Epidermal melanocyte (primary cell): ENCODE measurements around the gene PRICKLE1.

Experiments
- DNase-seq: peaks from one replicate; pipeline ENCODE4 v3.0.0; 2011; ENCODE audit warnings: low spot score; ENCODE audit not compliant: insufficient read length

PRICKLE1 gene

GRCh38 chr12:42588524-42589464 lies 752 bp downstream of the PRICKLE1 start:
- DNase-seq = no peak

DNA sequence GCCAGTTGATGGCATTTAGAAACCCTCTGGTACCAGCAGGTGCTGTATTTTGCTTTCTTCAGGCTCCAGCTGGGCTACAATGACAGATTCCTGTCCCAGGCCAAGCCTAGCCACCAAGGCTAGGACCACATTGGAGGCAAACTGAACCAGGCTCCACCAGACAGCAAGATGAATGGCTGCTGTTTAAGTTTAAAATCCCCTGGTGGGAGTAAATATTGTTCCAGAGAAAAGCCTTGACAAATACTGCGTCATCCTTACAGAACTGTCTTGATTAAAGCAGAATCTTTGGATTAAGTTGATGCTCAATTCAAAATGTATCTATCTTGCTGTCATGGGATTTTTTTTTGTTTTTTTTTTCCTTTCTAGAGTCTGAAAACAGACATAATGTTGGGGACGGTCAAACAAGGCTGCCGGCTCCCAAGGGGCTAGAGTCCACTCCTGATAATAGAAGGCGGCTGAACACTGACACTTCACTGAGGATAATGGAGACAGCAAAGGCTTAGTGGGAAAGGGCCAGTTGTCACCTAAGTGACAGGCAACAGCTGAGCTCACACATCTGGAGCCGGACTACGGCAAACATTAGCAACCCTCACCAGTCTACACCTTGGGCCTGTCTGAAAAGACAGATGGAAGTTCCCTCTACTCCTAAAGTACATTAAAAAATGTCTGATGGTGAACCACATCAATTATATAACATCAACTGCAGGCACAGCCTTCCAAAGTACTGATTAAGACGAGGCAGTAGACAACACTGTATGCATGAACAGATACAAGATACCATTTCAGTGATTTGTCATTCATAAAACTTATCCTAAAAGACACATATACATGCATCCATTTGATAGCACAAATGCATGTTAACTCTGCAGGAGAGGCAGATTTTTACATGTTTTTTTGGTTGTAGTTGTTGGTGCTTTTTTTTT lies 1.7 kb downstream of the PRICKLE1 start:
- DNase-seq = no peak

DNA sequence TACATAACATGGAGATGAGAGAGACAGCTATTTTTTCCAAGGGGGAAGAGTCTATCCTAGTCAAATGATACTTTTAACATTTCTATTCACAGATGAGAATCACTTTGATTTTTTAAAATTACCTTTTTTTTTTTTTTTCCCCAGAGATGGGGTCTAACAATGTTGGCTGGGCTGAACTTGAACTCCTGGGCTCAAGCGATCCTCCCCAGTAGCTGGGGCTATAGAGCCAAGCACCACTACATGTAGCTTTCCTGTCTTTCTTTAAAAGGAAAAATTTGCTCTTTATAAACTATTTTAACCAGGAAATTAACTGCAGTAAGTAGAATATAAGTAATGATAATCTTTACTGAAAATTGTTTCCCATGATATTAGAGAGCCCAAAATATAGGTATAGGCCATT lies 3.3 kb downstream of the PRICKLE1 start:
- DNase-seq = no peak

DNA sequence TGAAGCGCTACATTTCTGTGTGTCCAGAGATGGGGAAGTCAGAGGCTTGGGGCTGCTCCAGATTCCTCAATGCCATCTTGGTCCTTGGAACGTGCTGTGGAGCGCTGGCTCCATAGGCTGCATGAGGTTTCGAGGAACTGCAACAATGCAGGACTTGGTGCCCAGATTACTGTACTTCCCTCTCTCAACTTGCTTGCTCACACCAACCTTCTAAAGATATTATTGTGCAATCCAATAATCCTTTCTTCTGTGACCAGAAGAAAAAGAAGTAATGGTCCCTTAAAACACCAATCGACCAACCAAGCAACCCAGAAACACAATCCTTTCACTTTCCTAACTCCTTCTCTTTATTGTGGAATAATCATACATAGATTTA lies 3.7 kb downstream of the PRICKLE1 start:
- DNase-seq = no peak

DNA sequence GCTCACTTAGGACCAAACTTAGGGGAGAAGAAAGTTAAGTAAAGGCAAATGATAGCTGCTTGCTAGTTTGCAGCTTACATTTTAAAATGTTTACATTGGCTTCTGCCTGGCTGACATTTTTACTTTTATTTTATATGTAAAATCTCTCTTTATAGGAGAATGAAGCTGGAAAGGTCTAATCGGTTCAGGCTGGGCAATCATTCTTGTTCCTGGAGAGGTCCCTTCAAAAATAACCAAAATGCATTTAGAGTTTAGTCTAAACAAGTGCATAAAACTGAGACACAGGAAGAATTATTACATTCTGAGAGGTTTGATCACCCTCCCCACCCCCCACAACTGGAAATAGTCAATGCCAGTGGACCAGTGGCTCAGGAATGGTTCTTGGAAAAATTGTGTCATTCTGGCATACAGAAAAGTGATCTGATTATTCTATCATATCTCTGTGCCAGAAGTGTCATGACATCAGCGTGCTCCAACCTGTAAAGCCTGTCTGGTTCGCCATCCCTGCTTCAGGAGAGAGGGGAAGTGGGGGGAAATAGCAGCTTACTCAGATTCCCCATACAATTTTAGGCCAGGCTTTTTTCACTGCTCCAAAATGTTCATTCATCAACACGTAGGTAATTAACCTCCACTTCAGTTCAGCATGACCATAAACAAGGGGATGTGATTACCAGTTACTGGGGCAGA lies 4.2 kb downstream of the PRICKLE1 start:
- DNase-seq = no peak

- no peak for DNase-seq
These were observed 4.9 kb downstream of the PRICKLE1 start for GRCh38 chr12:42584651-42585111.

DNA sequence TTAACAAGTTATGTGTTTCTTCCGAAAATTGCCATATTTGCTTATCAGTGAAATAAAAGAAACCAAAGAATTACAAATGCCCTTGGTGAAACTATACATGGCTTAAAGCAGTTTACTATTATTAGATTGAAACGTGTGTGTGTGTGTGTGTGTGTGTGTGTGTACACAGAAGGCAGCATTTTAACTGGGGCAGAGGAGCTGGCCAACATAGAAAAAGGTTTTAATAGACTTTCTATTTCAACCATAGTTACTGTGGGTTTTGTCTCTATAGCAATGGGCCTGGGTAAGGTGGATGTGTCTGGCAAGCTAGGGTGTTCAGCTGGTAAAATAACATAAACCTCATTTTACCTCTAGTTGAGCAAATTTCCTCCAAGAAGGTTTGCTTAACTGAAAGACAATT lies 6.5 kb downstream of the PRICKLE1 start:
- no peak for DNase-seq

GRCh38 chr12:42582498-42582897 lies 7.0 kb downstream of the PRICKLE1 start:
- DNase-seq = no peak

- DNase-seq = no peak
These were observed 7.5 kb downstream of the PRICKLE1 start for GRCh38 chr12:42582050-42582449.

- no peak for DNase-seq
These were observed 13.2 kb downstream of the PRICKLE1 start for GRCh38 chr12:42576374-42576773.

DNA sequence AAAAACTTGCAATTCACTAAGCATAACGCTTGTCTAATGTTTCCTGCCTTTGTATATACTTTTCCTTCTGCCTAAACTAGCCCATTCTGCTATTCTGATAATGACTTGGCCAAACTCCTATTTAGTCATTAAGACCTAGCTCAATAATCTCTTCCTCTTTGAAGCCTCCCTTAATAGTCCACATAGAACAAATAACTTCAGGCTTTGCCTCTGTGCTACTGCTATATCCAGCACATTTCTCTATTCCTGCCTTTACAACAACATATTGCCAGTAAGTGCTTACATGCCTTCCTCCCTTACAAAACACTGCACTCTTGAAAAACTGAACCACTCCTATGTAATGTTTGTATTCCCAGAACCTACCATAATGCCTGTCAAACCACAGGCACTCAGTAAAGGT lies 13.8 kb downstream of the PRICKLE1 start:
- DNase-seq = no peak

GRCh38 chr12:42574851-42575266 lies 14.7 kb downstream of the PRICKLE1 start:
- no peak for DNase-seq

GRCh38 chr12:42571327-42572009 lies 18.1 kb downstream of the PRICKLE1 start:
- DNase-seq = no peak

GRCh38 chr12:42570076-42570475 lies 19.5 kb downstream of the PRICKLE1 start:
- no peak for DNase-seq

DNA sequence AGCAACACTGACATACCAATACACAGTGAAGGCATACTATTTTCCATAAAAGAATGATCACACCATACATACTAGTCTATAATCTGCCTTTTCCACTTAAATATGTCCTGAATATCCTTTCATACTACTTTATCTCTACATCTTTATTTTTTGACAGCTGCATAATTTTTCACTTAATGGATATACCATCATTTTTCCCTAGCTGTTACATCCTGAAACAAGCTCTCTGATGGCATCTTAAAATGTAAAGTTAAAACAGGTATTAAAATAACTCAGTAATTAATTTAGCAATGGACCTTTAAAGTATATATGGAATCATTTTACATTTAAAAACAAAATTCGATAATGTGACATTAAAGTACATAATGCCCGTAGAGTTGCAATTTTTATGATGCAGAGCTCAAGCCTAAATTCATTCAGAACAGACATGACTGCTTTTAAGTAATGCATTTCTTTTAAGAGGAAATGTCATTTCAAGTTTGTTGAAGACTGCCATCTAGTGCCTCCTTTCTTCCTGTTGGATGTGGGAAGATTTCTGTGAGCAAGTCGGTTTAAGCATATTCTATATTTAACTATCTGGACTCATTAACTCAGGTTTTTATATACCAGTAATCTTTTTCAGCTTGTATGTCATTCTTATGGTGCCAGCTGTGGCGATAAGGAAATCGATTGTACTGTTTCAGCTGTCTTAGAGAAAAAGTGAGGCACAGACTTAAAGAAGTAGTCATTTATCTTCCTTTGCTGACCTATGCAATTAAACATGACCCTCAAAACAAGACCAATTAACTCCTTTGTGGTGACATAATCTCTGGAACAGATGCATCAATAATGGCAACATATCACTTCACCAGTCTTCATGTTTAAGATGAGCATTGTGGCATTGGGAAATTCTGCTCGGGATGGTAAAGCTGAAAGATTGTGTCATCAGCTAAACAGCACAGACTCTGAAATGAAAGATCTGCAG lies 20.3 kb downstream of the PRICKLE1 start:
- DNase-seq = no peak

DNA sequence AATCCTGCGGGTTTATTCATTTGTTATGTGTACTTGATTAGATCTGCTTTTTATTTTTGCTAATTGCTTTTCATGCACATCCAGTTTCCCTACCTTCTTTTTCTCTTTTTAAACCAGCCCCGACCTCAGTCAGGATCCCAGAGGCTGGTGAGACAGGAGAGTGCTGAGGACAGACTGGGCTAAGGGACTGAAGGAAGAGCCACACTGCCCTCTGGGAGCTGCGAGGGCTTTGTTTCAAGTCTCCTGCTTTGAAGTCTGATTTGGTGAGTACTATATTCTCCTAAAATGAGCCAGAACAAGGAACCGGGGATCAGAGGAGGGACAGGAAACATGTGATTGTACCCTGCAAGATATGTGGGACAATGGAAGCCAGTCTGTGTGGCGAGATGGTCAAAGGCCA lies 23.9 kb downstream of the PRICKLE1 start:
- DNase-seq = no peak

GRCh38 chr12:42564996-42565395 lies 24.6 kb downstream of the PRICKLE1 start:
- DNase-seq = no peak

DNA sequence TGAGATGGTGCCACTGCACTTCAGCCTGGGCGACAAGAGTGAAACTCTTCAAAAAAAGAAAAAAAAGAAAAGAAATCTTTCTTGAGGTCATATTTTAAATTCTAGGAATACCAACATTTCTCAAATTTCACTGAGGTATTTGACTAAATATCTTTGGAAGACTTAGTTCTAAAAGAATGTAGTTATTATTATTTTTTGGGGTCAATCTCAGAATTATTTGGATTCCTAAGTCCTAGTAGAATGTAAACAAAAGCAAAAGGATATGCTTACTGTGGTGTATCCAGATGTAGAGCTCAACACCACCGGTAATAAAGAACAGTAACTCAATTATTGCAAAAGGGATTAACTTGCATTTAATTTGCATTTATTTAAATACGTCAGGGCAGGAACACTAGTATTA lies 25.0 kb downstream of the PRICKLE1 start:
- DNase-seq = peak; percentile 40

GRCh38 chr12:42560977-42561376 lies 28.6 kb downstream of the PRICKLE1 start:
- no peak for DNase-seq
